ENCODE results near the gene RBFOX2. TPM values are rescaled to one million over a fixed set of nuclear protein-coding genes. Genes with fewer than 3 reads are reported as not detected.

Gene RBFOX2
- total RNA-seq, 2 experiments from 2014 or later = 54.3 to 78.7 TPM

DNA sequence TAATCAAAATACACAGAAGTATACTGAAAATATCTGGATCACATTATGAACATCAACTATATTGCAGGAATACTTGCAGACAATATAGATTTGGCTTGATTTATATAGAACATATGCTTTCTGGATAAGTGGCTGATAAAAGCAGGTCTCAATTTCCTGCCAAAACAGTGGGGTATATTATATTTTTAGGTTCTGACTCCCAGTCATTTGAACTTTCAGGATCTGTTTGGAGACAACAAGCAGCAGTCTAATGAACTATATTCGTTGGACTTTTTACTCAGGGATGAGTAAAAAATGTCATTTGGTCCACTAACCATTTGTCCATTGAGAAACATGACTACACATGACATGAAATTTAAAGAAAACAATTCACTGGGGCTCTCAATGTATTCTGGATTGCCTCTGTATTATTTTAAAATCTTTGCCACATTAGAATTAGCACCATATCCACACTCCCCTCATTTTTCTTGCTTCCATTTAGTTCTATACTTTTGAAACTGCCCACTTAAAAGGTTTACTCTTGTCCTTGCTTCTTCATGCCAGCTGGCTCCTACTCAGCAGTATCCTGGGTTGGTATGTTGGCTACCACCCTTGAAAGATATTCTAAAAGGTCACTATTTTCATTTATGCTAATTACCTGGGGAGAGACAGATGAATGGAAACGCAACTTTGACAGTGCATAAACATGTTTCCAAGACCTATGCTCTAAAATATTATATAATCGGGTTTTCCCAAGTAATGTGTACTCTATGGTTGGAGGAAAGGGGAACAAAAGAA is 157.9 kb downstream of the RBFOX2 start:
- no peak overlapping the region; the same call in 1 of the 2 replicates for H2AFZ ChIP-seq (ENCODE audit: low read length)
- no peak for DNase-seq (ENCODE audit: low spot score)
- peaks cover 81% of the 10 kb centered on the region for H3K4me1 ChIP-seq (ENCODE audit: insufficient read depth, low read length, poor library complexity, severe bottlenecking)
- BruUV-seq (replicated peaks) = no TSS peak
- peak overlapping the region; percentile 16 for H3K4me3 ChIP-seq (ENCODE audit: low read depth, low read length, poor library complexity, severe bottlenecking)
- CTCF ChIA-PET (ENCODE audit: unreplicated experiment) = no interaction called here
- intact Hi-C loops (cut with micrococcal nuclease; ENCODE audit: unreplicated experiment) = no loop called here
- H3K79me2 ChIP-seq (ENCODE audit: insufficient read depth, low read depth, low read length) = peaks cover 92% of the 10 kb centered on the region
- POLR2A ChIA-PET = interaction anchor here (0.6 to 1.5 kb wide), 3 partner anchors 9 to 156 kb away, joined by 3 to 4 read pairs (median 3); no protein-coding TSS in a partner anchor
- no peak for TF ChIP-seq EZH2phosphoT487 (IDR thresholded peaks at IDR 0.05; ENCODE audit: borderline replicate concordance, low read depth, low read length)
- TF ChIP-seq, protein P1, sequence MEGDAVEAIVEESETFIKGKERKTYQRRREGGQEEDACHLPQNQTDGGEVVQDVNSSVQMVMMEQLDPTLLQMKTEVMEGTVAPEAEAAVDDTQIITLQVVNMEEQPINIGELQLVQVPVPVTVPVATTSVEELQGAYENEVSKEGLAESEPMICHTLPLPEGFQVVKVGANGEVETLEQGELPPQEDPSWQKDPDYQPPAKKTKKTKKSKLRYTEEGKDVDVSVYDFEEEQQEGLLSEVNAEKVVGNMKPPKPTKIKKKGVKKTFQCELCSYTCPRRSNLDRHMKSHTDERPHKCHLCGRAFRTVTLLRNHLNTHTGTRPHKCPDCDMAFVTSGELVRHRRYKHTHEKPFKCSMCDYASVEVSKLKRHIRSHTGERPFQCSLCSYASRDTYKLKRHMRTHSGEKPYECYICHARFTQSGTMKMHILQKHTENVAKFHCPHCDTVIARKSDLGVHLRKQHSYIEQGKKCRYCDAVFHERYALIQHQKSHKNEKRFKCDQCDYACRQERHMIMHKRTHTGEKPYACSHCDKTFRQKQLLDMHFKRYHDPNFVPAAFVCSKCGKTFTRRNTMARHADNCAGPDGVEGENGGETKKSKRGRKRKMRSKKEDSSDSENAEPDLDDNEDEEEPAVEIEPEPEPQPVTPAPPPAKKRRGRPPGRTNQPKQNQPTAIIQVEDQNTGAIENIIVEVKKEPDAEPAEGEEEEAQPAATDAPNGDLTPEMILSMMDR (conservative IDR thresholded peaks at IDR 0.05; ENCODE audit: low read length) = no peak
- H3K27ac ChIP-seq (ENCODE audit: low read depth, low read length, poor library complexity, severe bottlenecking) = peak overlapping the region; percentile 99
- H4K20me1 ChIP-seq (ENCODE audit: insufficient read depth, low read length) = no peaks in the 10 kb centered on the region
- peaks cover 28% of the 10 kb centered on the region for H3K9me3 ChIP-seq (ENCODE audit: low read length)
- H3K36me3 ChIP-seq (ENCODE audit: insufficient read depth, low read length) = peaks cover 38% of the 10 kb centered on the region
- H3K4me2 ChIP-seq (ENCODE audit: low read length) = peak overlapping the region; percentile 62
- no peaks in the 10 kb centered on the region for H3K9me2 ChIP-seq (ENCODE audit: insufficient read depth, low read length)

DNA sequence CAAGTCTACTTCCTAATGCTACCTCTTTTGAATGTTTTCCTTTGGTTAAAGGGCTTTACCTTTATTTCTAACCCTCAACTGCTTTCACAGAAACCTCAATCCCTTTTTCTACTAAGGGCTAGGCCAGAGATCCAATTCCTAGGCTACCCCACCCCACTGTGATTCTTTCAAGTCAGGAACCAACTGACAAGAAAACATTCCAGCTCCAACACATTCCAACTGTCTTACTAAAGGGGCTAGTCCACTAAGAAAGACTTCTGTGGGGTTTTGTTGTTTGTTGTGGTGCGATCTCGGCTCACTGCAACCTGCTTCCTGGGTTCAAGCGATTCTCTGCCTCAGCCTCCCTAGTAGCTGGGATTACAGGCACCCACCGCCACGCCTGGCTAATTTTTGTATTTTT is 159.7 kb downstream of the RBFOX2 start:
- CTCF ChIA-PET (ENCODE audit: unreplicated experiment) = interaction anchor here (1.0 kb wide), 1 partner anchor 24 kb away, joined by 3 read pairs; no protein-coding TSS in a partner anchor
- H3K9me2 ChIP-seq (ENCODE audit: insufficient read depth, low read length) = no peaks in the 10 kb centered on the region
- H3K4me2 ChIP-seq (ENCODE audit: low read length) = peak overlapping the region; percentile 62
- H3K4me1 ChIP-seq (ENCODE audit: insufficient read depth, low read length, poor library complexity, severe bottlenecking) = peaks cover 93% of the 10 kb centered on the region
- BruUV-seq (replicated peaks) = no TSS peak
- peaks cover 93% of the 10 kb centered on the region for H3K79me2 ChIP-seq (ENCODE audit: insufficient read depth, low read depth, low read length)
- peaks cover 14% of the 10 kb centered on the region; the same call in 1 of the 2 replicates for H3K9me3 ChIP-seq (ENCODE audit: low read length)
- peak overlapping the region; percentile 99 for H3K27ac ChIP-seq (ENCODE audit: low read depth, low read length, poor library complexity, severe bottlenecking)
- no peak for TF ChIP-seq EZH2phosphoT487 (IDR thresholded peaks at IDR 0.05; ENCODE audit: borderline replicate concordance, low read depth, low read length)
- TF ChIP-seq, protein P1 (conservative IDR thresholded peaks at IDR 0.05; ENCODE audit: low read length) = no peak
- POLR2A ChIA-PET = interaction anchor here (0.7 to 1.2 kb wide), 3 partner anchors 16 to 113 kb away, joined by 3 to 7 read pairs (median 5); no protein-coding TSS in a partner anchor
- H3K4me3 ChIP-seq (ENCODE audit: low read depth, low read length, poor library complexity, severe bottlenecking) = no peak overlapping the region
- DNase-seq (ENCODE audit: low spot score) = no peak
- H3K36me3 ChIP-seq (ENCODE audit: insufficient read depth, low read length) = peaks cover 27% of the 10 kb centered on the region
- intact Hi-C loops (cut with micrococcal nuclease; ENCODE audit: unreplicated experiment) = loop anchor here (10.0 kb wide), 1 partner anchor 146 kb away; no protein-coding TSS in a partner anchor
- no peak overlapping the region for H2AFZ ChIP-seq (ENCODE audit: low read length)
- no peaks in the 10 kb centered on the region for H4K20me1 ChIP-seq (ENCODE audit: insufficient read depth, low read length)

Data from OCI-LY7 (cell line).